Measurements from ENCODE around the gene C1orf21. TPM values are rescaled to one million over a fixed set of nuclear protein-coding genes. Genes with fewer than 3 reads are reported as not detected.

Gene C1orf21
- polyA plus RNA-seq, 1 of the 3 experiments (the other 2 are of a cell fraction): 4.8 TPM

- H3K9me3 ChIP-seq: no peaks in the 10 kb centered on the region
- no peaks in the 10 kb centered on the region for H3K79me2 ChIP-seq (ENCODE audit: insufficient read depth)
- DNase-seq: no peak
- WGBS (ENCODE audit: low lambda C conversion rate): 71% methylated on average over 2 of the region's 2 CpGs
- no peak overlapping the region for H3K4me2 ChIP-seq
- no peaks in the 10 kb centered on the region for H3F3A ChIP-seq (replicated peaks; ENCODE audit: insufficient read depth)
- no peaks in the 10 kb centered on the region for H4K20me1 ChIP-seq (ENCODE audit: insufficient read depth)
- H3K27ac ChIP-seq (ENCODE audit: low read depth in 2 of 2, low read length in 1 of 2): no peak overlapping the region
- CTCF ChIA-PET: interaction anchor here (1.5 kb wide), 1 partner anchor 26 kb away, joined by 7 read pairs; no protein-coding TSS in a partner anchor
- TF ChIP-seq RCOR1 (IDR thresholded peaks at IDR 0.05; ENCODE audit: low read length): no peak
- no peak for TF ChIP-seq MEF2A (IDR thresholded peaks at IDR 0.05; ENCODE audit: borderline replicate concordance, low read depth)
- TF ChIP-seq, protein P1, sequence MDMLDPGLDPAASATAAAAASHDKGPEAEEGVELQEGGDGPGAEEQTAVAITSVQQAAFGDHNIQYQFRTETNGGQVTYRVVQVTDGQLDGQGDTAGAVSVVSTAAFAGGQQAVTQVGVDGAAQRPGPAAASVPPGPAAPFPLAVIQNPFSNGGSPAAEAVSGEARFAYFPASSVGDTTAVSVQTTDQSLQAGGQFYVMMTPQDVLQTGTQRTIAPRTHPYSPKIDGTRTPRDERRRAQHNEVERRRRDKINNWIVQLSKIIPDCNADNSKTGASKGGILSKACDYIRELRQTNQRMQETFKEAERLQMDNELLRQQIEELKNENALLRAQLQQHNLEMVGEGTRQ (IDR thresholded peaks at IDR 0.05; ENCODE audit: borderline replicate concordance, low read depth, low read length): no peak
- no peak for TF ChIP-seq TEAD4 (IDR thresholded peaks at IDR 0.05; ENCODE audit: borderline replicate concordance, insufficient read depth)
- no peak for TF ChIP-seq MXI1 (IDR thresholded peaks at IDR 0.05; ENCODE audit: low read depth, low read length)
- no peak for TF ChIP-seq RAD21 (IDR thresholded peaks at IDR 0.05; ENCODE audit: low read length)
- no peak for TF ChIP-seq TCF12 (IDR thresholded peaks at IDR 0.05)
- TF ChIP-seq YY1 (IDR thresholded peaks at IDR 0.05; ENCODE audit: low read depth): no peak
- no peak for TF ChIP-seq NFIC (IDR thresholded peaks at IDR 0.05; ENCODE audit: borderline replicate concordance)
- no peak overlapping the region for H2AFZ ChIP-seq (ENCODE audit: low read depth)
- no peaks in the 10 kb centered on the region; a peak in 1 of 4 replicates for H3K4me1 ChIP-seq (ENCODE audit: control insufficient read depth in 1 of 2, insufficient read depth in 2 of 2, low read depth in 1 of 2, low read length in 1 of 2)
- H3K4me3 ChIP-seq (ENCODE audit: low read depth in 2 of 2, low read length in 1 of 2): no peak overlapping the region
- H3K36me3 ChIP-seq (replicated peaks in 1 of 2; ENCODE audit: control insufficient read depth in 1 of 2, insufficient read depth in 2 of 2, low read length in 1 of 2): no peaks in the 10 kb centered on the region
- H3K9me2 ChIP-seq: no peaks in the 10 kb centered on the region
- H3K9ac ChIP-seq: no peak overlapping the region
- H3K27me3 ChIP-seq (ENCODE audit: insufficient read depth): no peaks in the 10 kb centered on the region
- POLR2A ChIA-PET: no interaction called here
These were observed 250.9 kb downstream of the C1orf21 start for GRCh38 chr1:184637664-184638240.

DNA sequence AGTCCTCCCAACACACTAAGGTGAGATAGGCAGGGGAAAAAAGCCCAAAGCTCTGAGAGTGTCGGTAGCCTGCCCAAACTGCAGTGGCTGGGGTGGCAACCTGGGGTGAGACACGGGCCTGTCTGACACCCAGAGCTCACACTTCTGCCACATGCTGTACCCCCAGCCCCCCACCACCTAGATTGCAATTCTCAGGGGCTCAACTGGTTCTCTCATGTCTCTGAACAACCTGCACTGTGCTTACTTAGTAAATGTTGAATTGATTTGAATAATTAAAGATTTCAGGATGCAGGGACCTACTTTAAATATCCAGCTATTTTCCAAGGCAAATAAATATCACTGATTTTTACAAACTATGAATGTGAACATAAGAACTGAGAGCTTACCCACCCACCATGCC, 252.4 kb downstream of the C1orf21 start:
- ChIA-PET CTCF (interaction anchor here (1.5 kb wide), 1 partner anchor 25 kb away, joined by 7 read pairs; no protein-coding TSS in a partner anchor), POLR2A (no interaction called here)
- no peaks in the 10 kb centered on the region for H3K36me3 ChIP-seq (replicated peaks in 1 of 2; ENCODE audit: control insufficient read depth in 1 of 2, insufficient read depth in 2 of 2, low read length in 1 of 2)
- H3K9me3 ChIP-seq: no peaks in the 10 kb centered on the region
- H3K27me3 ChIP-seq (ENCODE audit: insufficient read depth): no peaks in the 10 kb centered on the region
- no peaks in the 10 kb centered on the region; a peak in 1 of 4 replicates for H3K4me1 ChIP-seq (ENCODE audit: control insufficient read depth in 1 of 2, insufficient read depth in 2 of 2, low read depth in 1 of 2, low read length in 1 of 2)
- H3K79me2 ChIP-seq (ENCODE audit: insufficient read depth): no peaks in the 10 kb centered on the region
- TF ChIP-seq TCF12 (IDR thresholded peaks at IDR 0.05): no peak
- TF ChIP-seq IRF3 (IDR thresholded peaks at IDR 0.05; ENCODE audit: low read depth, low read length): no peak
- TF ChIP-seq YY1 (IDR thresholded peaks at IDR 0.05; ENCODE audit: low read depth): no peak
- TF ChIP-seq RCOR1 (IDR thresholded peaks at IDR 0.05; ENCODE audit: low read length): no peak
- H3K4me2 ChIP-seq: no peak overlapping the region
- no peak overlapping the region for H3K4me3 ChIP-seq (ENCODE audit: low read depth in 2 of 2, low read length in 1 of 2)
- no peak overlapping the region for H3K9ac ChIP-seq
- no peaks in the 10 kb centered on the region for H3K9me2 ChIP-seq
- no peak for DNase-seq
- H3F3A ChIP-seq (replicated peaks; ENCODE audit: insufficient read depth): no peaks in the 10 kb centered on the region
- H3K27ac ChIP-seq (ENCODE audit: low read depth in 2 of 2, low read length in 1 of 2): no peak overlapping the region
- H2AFZ ChIP-seq (ENCODE audit: low read depth): no peak overlapping the region
- no peaks in the 10 kb centered on the region for H4K20me1 ChIP-seq (ENCODE audit: insufficient read depth)
- 76% methylated on average over 2 of the region's 2 CpGs for WGBS (ENCODE audit: low lambda C conversion rate)

All from SK-N-SH (cell line).